Measurements from ENCODE around the gene FGFRL1.
A peak's percentile ranks its signal among the peaks of the same experiment; 100 is the strongest.

FGFRL1 gene

GRCh38 chr4:1011022-1011665 is at the start of gene FGFRL1:
FGFRL1 (plus strand) TSS chr4:1011626; CDS start chr4:1012486, 860 bp downstream.
- DNase-seq, result peak; percentile 96

- no peak for DNase-seq
Observed at GRCh38 chr4:962231-963208, 48.9 kb upstream of the FGFRL1 start.

GRCh38 chr4:963276-964225 is 47.9 kb upstream of the FGFRL1 start:
- DNase-seq, result no peak

- DNase-seq, result no peak
Observed at GRCh38 chr4:964346-965025, 46.9 kb upstream of the FGFRL1 start.

GRCh38 chr4:965048-965765 is 46.2 kb upstream of the FGFRL1 start:
- DNase-seq, result no peak

GRCh38 chr4:965766-966134 is 45.7 kb upstream of the FGFRL1 start:
- DNase-seq, result no peak

GRCh38 chr4:966266-967112 is 44.9 kb upstream of the FGFRL1 start:
- no peak for DNase-seq

- DNase-seq, result no peak
Observed at GRCh38 chr4:967113-968104, 44.0 kb upstream of the FGFRL1 start.

- no peak for DNase-seq
Observed at GRCh38 chr4:968221-968620, 43.2 kb upstream of the FGFRL1 start.

GRCh38 chr4:968621-969394 is 42.6 kb upstream of the FGFRL1 start:
- DNase-seq, result no peak

- DNase-seq, result no peak
Observed at GRCh38 chr4:970046-970745, 41.2 kb upstream of the FGFRL1 start.

GRCh38 chr4:970854-971520 is 40.4 kb upstream of the FGFRL1 start:
- no peak for DNase-seq

- DNase-seq, result no peak
Observed at GRCh38 chr4:971666-972500, 39.5 kb upstream of the FGFRL1 start.

- peak; percentile 66 for DNase-seq
Observed at GRCh38 chr4:972651-973424, 38.6 kb upstream of the FGFRL1 start.
